Measurements from ENCODE around the gene DLG2.

DLG2 gene

GRCh38 chr11:83855237-83855636 lies 1771.9 kb downstream of the DLG2 start:
- no peak for DNase-seq

DNA sequence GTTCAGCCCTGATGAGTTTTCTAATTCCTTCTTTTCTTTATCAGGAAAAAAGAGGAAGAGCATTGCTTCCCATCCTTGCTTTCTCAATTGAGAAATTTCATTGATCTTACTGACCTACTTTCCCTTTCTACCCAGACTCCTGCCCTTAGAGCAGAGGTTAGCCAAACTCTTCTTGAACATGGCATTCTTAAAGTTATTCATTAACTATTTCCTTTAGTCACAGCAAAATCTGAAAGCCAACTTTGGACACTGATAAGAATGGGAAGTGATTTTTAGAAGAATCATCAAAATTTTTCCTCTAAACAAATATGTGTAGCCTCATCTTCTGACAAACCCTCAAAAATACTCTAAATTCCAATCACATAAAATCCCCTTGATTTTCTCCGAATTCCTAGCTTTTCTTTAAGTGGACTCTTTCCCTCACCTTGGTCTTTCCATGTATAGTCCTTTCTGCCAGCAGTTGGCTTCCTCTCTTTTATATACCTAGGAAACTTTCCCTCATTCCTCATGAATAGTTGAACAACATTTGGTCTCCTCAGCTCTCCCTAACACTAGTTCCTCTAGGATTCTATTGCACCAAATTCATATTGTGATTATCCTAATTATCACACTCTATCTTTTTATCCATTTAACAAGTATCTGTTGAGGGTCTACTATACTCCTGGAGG lies 1774.2 kb downstream of the DLG2 start:
- DNase-seq = no peak

DNA sequence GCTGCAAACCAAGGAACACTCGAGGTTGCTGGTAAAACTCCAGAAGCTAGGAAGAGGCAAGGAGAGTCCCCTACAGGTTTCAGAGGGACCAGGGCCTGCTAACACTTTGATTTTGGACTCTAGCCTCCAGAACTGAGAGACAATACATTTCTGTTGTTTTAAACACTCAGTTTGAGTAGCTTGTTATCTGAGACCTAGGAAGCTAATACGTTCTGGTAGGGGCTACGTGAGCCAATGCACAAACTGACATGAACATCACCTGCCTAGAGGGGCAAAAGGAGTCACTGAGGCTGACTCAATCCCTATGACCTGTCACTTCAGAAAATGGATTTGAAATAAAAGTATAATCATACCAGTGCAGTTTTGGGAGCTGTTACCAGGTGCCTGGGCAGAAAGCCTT lies 1775.1 kb downstream of the DLG2 start:
- DNase-seq = no peak

- DNase-seq = no peak
Observed at GRCh38 chr11:83847467-83848034, 1779.6 kb downstream of the DLG2 start.

- DNase-seq = no peak
Observed at GRCh38 chr11:83845797-83846196, 1781.3 kb downstream of the DLG2 start.

DNA sequence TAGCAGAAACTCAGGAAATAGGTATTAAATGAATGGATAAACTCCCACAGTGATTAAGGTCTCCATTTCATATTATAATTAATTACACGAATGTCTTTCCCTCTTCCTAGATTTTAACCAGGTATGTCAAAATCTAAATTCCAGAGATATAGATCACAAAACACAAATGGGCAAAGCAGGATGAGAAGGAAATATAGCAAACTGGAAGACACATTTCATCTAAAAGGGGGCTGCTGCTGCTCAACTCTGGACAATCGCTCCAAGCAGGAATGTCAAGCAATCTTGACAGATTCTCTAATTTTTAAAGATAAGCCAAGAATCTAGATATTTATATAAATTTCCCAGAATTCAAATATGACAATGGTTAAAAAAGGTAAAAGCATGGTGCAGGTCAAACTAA lies 1786.8 kb downstream of the DLG2 start:
- no peak for DNase-seq

GRCh38 chr11:83836883-83837654 lies 1790.1 kb downstream of the DLG2 start:
- no peak for DNase-seq

- no peak for DNase-seq
Observed at GRCh38 chr11:83836065-83836464, 1791.1 kb downstream of the DLG2 start.

DNA sequence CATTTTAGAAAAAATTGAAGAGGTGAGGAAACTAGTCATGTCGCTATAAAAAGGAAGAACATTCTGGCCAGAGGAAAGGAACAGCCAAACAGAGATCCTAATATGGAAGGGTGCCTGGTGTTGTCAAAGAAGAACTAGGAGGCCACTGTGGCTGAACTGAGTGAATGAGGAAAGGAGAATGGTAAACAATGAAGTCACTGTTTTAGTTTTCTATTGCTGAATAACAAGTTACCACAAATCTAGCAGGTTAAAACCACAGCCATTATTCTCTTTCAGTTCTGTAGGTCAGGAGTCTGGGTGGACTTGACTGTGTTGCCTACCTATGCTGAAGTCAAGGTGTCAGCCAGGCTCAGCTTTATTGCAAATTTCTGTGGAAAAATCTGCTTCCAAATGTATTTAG lies 1791.7 kb downstream of the DLG2 start:
- no peak for DNase-seq

DNA sequence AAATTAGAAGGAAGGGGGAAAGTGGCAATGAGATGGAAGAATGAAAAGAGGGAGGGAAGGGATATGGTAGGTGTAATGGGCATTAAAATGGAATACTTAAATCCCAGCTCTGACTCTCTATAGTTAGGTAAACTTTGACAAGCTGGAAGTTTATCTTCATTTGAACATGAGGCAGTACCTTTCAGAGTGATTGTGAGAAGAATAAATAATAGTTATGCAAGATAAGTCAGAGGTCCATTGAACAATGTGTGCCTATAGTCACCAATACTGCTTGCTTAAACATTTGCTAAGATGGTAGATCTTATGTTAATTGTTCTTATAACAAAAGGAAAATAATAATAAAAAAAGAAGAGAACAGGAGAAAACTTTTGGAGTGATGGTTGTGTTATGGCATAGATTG lies 1795.2 kb downstream of the DLG2 start:
- DNase-seq = no peak

GRCh38 chr11:83827940-83828554 lies 1799.1 kb downstream of the DLG2 start:
- no peak for DNase-seq

DNA sequence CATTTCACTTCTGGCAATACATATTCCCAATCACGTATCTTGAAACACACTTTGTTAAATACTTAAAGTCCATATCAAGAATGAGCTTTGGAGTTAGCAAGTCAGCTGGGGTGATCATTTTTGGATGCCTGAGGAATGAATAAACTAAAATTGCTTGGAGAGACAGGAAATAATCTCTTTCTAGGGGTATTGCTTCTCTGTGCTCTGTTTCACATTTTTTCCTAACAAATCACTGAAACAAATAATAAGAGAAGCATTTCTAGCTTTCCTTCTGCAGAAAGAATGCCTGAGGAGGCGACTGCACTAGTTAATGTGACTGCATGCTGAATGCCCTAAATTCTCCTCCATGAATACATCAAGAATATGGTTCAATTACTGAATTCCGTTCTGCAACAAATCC lies 1799.6 kb downstream of the DLG2 start:
- no peak for DNase-seq

GRCh38 chr11:83826078-83826477 lies 1801.1 kb downstream of the DLG2 start:
- DNase-seq = no peak

DNA sequence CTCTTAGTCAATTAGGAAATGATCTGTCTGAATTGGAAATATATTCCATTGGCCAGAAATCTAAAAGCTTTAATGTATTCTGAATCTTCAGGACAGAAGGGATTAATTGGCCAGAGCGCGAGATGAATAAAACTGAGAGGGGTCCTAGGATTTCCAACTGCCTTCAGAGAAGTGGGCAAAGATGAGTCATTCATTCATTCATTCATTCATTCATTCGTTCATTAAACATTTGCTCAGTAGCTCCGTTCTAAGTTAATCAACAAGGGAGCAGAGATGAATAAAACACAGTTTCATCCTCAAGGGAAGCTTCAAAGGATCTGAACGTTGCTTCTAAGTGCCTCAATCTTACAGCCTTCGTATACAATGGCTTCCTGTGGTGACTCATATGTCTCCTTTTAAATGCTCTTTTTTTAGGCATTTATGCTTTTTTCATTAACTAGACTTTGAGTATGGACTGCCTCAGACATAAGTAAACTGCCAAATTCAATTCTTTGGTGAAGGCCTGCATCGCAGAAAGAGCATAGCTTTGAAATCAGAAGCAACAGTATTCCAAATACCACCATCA lies 1803.6 kb downstream of the DLG2 start:
- DNase-seq = no peak

- DNase-seq = no peak
Observed at GRCh38 chr11:83819931-83820549, 1807.1 kb downstream of the DLG2 start.

- DNase-seq = no peak
Observed at GRCh38 chr11:83818349-83818748, 1808.8 kb downstream of the DLG2 start.

- DNase-seq = no peak
Observed at GRCh38 chr11:83816572-83817187, 1810.5 kb downstream of the DLG2 start.

DNA sequence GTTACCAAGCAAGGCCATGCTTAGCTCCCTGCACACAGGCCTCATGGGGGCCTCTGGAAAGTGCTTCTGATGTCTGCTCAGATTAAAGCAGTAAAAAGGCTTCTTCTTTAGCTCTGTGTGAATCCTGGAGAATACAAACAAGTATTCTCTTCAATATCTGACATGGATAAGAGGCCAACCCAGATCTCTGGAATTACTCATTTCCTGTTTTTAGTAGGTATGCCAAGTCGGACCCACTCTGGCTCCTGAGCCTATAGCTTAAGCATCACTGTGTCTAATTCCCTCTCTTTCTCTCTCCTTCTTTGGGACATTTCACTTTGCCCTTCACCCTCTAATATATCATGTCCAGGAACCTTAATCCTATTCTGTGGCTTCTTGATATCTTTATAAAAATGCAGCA lies 1811.4 kb downstream of the DLG2 start:
- DNase-seq = no peak

DNA sequence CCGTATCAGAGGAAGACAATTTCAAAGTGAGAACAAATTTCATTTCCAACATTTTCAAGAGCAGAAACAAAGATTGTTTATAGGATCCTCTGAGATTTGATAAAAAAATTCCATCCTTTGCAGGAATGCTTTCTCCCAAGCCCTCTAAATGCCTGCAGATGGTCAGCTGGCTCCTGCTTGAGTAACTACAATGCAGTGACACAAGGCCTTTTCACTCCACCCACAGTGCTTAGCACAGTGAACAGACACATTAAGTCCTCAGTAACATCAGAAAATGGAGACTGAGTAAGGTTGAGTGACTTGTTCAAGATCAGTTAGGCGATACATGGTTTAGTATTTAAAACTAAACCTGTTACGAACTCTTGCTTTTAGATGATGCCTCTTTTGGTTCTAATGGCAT lies 1813.8 kb downstream of the DLG2 start:
- DNase-seq = no peak

DNA sequence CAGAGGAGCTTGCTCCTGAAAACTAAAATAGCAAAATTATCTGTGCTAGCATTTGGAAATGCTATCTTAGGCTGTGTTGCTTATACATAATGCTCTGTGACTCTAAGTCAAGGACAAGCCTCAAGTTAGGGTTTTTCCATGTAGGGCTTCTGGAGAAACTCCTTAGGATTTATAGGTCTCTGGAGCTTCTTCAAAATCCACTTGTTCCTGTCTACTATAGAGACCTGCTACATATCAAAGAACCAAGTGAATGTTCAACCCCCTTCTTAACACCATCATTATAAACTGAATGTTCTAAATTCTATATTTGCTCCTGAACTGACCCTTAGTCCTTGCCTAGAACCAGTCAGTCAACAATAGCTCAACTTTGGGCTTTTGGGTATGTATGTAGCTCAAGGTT lies 1817.9 kb downstream of the DLG2 start:
- DNase-seq = no peak

GRCh38 chr11:83801799-83802198 lies 1825.3 kb downstream of the DLG2 start:
- no peak for DNase-seq

DNA sequence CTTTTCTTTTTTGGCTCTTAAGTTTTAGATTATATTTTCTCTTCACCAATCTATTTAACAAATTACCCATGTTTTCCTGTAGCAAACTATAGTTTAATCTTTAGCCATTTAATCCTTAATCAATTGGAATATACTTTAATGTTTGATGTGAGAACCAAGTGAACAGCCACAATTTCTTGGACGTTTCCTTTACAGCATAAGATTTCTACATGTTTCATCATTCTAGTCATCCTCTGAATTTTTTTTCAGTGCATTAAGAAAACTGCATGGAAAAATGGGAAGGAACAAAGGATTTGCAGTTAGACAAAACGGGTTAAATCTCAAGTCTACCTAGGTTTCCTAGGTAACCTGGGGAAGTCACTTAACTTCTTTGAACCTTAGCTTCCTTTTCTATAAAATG lies 1833.8 kb downstream of the DLG2 start:
- no peak for DNase-seq

GRCh38 chr11:83791557-83791956 lies 1835.6 kb downstream of the DLG2 start:
- no peak for DNase-seq

Data from NK-92 treated with Interleukin-12 subunit alpha and Interleukin-12 subunit beta, amount 100 ng/mL, for 24 hours (cell line).